Left ventricle myocardium inferior (tissue), 1 donor: ENCODE data around the gene CNOT6. TPM values are rescaled to one million over a fixed set of nuclear protein-coding genes. Genes with fewer than 3 reads are reported as not detected.

Source experiments
- DNase-seq: peaks from one replicate; pipeline ENCODE4 v3.0.0-alpha.2; 2020
- H3K27ac ChIP-seq: fragments of 200-600 bp; replicated peaks from 2 replicates; pipeline ENCODE4 v1.8.0; 2021
- H3K27me3 ChIP-seq: fragments of 200-600 bp; 2 replicates; pipeline ENCODE4 v1.8.0; 2021; ENCODE audit warnings: low read depth
- H3K36me3 ChIP-seq: fragments of 200-600 bp; 2 replicates; pipeline ENCODE4 v1.8.0; 2021
- H3K4me1 ChIP-seq: fragments of 200-600 bp; 2 replicates; pipeline ENCODE4 v1.8.0; 2021
- H3K4me3 ChIP-seq: fragments of 200-600 bp; 2 replicates; pipeline ENCODE4 v1.8.0; 2021; ENCODE audit warnings: mild to moderate bottlenecking, moderate library complexity
- H3K9me3 ChIP-seq: fragments of 200-600 bp; replicated peaks from 2 replicates; pipeline ENCODE4 v1.8.0; 2021
- intact Hi-C: fragments of 100-400 bp; cut with micrococcal nuclease; formaldehyde crosslinking; loops from one replicate; pipeline ENCODE4 v1.11.0; 2022
- total RNA-seq: library from RNA; stranded (reverse); fragmentation: NEBNext Ultra II Directional; extraction: Animal tissue kit (Norgen Biotek cat#: 25700); gene quantifications from one replicate; pipeline ENCODE4 v1.2.1, GENCODE V29; 2021
- TF ChIP-seq, protein P1 (sequence below): fragments of 200-600 bp; IDR thresholded peaks from 2 replicates; pipeline ENCODE4 v1.8.0; 2021; ENCODE audit warnings: antibody characterized with exemption, mild to moderate bottlenecking, borderline replicate concordance
- donor health status: DM: no; HTN: yes; CAD: no; lungs with severe emphysema.

The CNOT6 gene
- total RNA-seq, 1 donor from 2014 or later, result 15.9 TPM

DNA sequence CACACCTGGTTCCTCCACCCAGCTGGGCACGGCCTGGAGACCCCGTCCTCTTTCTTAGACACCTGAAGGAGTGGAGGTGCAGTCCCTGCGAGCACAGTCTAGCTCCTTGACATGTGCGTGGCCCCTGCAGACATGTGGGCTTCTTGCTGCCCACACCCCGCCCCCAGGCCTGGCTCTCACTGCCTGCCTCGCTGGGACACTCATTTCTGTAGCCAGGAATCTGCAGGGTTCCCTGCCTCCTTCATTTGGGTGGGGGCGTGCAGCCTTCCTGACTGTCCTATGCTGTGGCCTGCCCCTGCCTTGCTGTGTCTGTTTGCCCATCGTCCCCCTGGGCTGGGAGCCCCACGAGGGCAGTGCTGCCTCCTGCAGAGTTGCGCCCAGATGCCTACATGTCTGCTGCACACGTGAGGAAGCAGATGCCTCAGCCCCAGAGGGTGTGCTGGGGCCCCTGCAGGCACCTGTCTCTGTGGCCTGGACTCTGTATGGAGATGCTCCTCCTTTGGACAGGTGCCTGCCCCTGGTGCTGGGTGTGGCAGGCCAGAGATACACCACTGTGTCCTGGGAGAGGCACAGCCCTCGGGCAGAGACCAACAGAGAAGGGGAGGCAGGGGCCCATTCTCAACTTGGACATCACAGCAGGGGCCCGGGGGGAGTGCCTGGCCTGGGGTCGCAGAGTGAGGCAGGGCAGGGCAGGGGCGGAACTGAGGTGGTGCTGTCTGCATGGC lies 132.6 kb downstream of the CNOT6 start:
- Histone ChIP-seq H3K27me3 (peaks cover 6% of the 10 kb centered on the region), H3K4me3 (no peak overlapping the region), H3K36me3 (no peaks in the 10 kb centered on the region), H3K9me3 (no peaks in the 10 kb centered on the region), H3K27ac (no peak overlapping the region), H3K4me1 (peaks cover 18% of the 10 kb centered on the region)
- intact Hi-C loops, result no loop called here
- TF ChIP-seq, protein P1, sequence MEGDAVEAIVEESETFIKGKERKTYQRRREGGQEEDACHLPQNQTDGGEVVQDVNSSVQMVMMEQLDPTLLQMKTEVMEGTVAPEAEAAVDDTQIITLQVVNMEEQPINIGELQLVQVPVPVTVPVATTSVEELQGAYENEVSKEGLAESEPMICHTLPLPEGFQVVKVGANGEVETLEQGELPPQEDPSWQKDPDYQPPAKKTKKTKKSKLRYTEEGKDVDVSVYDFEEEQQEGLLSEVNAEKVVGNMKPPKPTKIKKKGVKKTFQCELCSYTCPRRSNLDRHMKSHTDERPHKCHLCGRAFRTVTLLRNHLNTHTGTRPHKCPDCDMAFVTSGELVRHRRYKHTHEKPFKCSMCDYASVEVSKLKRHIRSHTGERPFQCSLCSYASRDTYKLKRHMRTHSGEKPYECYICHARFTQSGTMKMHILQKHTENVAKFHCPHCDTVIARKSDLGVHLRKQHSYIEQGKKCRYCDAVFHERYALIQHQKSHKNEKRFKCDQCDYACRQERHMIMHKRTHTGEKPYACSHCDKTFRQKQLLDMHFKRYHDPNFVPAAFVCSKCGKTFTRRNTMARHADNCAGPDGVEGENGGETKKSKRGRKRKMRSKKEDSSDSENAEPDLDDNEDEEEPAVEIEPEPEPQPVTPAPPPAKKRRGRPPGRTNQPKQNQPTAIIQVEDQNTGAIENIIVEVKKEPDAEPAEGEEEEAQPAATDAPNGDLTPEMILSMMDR, result no peak
- DNase-seq, result no peak

DNA sequence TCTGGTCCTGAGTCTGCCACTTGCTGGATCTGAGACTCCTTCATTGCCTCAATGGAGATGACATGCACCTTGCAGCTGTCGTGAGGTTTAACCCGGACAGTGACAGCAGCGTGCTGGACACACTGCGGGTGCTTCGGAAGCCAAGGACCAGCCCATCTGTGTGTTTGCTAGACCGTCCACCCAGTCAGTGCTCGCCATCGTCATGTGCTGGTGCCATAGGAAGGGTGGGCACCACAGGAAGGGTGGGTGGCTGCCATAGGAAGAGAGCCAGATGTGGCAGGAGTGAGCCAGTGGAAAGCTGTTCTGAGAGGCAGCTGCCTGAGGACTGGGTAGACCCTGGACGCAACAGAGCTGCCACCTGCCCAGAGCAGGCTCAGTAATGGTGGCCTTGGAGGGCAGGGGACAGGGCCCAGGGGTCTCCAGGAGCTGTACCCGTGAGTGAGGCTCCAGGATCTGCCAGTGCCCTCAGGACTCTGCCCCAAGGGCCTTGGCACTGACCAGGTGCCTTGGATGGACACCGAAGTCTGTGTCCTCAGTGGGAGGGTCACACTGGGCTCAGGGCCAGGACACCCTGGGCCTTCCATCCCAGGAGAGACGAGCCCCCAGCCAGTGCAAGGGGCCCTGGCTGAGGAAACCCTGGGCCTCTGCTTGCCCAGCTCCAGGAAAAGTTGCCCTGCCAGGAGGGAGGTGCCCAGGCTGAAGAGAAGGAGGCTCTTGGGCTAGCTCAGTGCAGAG lies 133.4 kb downstream of the CNOT6 start:
- no peak overlapping the region for H3K27ac ChIP-seq
- H3K27me3 ChIP-seq, result peaks cover 12% of the 10 kb centered on the region
- H3K9me3 ChIP-seq, result no peaks in the 10 kb centered on the region
- DNase-seq, result no peak
- no peak overlapping the region for H3K4me3 ChIP-seq
- no peaks in the 10 kb centered on the region for H3K36me3 ChIP-seq
- intact Hi-C loops, result no loop called here
- TF ChIP-seq, protein P1, result no peak
- H3K4me1 ChIP-seq, result peaks cover 18% of the 10 kb centered on the region

Other genes with a start within 250 kb of the CNOT6 start
- 40.9 TPM for gene MAPK9, start 202.3 kb upstream of the CNOT6 start, total RNA-seq
- gene GFPT2, start 141.0 kb upstream of the CNOT6 start, total RNA-seq, result 8.4 TPM
- not detected for gene SCGB3A1, start 97.1 kb downstream of the CNOT6 start, total RNA-seq
- 6.1 TPM for gene FLT4, start 155.2 kb downstream of the CNOT6 start, total RNA-seq
- not detected for gene OR2Y1, start 245.7 kb downstream of the CNOT6 start, total RNA-seq